DND-41 (cell line): Measurements from ENCODE around the gene RETSAT.

Source experiments
- ATAC-seq: fragments of 200-7000 bp; cut with Tn5 transposase; 3 replicates; pipeline ENCODE4 v1.9.1; 2021; ENCODE audit warnings: low read depth; ENCODE audit not compliant: insufficient read depth
- DNase-seq: peaks from one replicate; pipeline ENCODE4 v3.0.0-alpha.2; 2020
- H2AFZ ChIP-seq: 2 replicates; pipeline ENCODE4 v1.6.0; 2012; ENCODE audit warnings: low read depth, low read length
- H3K27ac ChIP-seq: 2 replicates; pipeline ENCODE4 v1.5.1; 2012; ENCODE audit warnings: low read length, inconsistent platforms
- H3K27me3 ChIP-seq: fragments of 200-600 bp; sonication (generic); 2 replicates; pipeline ENCODE4 v1.6.0; 2012; ENCODE audit warnings: low read length, mild to moderate bottlenecking, inconsistent platforms; ENCODE audit not compliant: insufficient read depth, poor library complexity
- H3K36me3 ChIP-seq: 2 replicates; pipeline ENCODE4 v1.5.1; 2012; ENCODE audit warnings: low read length, inconsistent platforms; ENCODE audit not compliant: insufficient read depth
- H3K4me1 ChIP-seq: 2 replicates; pipeline ENCODE4 v1.5.1; 2012; ENCODE audit warnings: mild to moderate bottlenecking, low read length; ENCODE audit not compliant: insufficient read depth
- H3K4me2 ChIP-seq: 2 replicates; pipeline ENCODE4 v1.6.0; 2012; ENCODE audit warnings: mild to moderate bottlenecking, moderate library complexity, low read length, inconsistent platforms; ENCODE audit not compliant: insufficient read depth
- H3K4me3 ChIP-seq, 2 experiments: fragments of 200-600 bp in 1 of 2; shearing (Covaris generic) in 1 of 2; 2 replicates each; pipeline ENCODE4 v1.5.1; 2012 to 2016; ENCODE audit warnings: inconsistent platforms in 2 of 2, low read length in 2 of 2, mild to moderate bottlenecking in 2 of 2, low read depth in 1 of 2, moderate library complexity in 1 of 2
- H3K79me2 ChIP-seq: 2 replicates; pipeline ENCODE4 v1.6.0; 2012; ENCODE audit warnings: low read length, inconsistent platforms; ENCODE audit not compliant: insufficient read depth
- H3K9ac ChIP-seq: 2 replicates; pipeline ENCODE4 v1.6.0; 2012; ENCODE audit warnings: low read depth, mild to moderate bottlenecking, inconsistent platforms, low read length, moderate library complexity
- H3K9me3 ChIP-seq: 2 replicates; pipeline ENCODE4 v1.5.1; 2012; ENCODE audit warnings: low read length, moderate library complexity, mild to moderate bottlenecking, inconsistent platforms; ENCODE audit not compliant: insufficient read depth, severe bottlenecking
- H4K20me1 ChIP-seq: 2 replicates; pipeline ENCODE4 v1.6.0; 2012; ENCODE audit warnings: low read length; ENCODE audit not compliant: insufficient read depth
- CTCF ChIP-seq: IDR thresholded peaks from 2 replicates; pipeline ENCODE4 v1.5.1; 2012; ENCODE audit warnings: borderline replicate concordance, low read length, moderate library complexity, mild to moderate bottlenecking; ENCODE audit not compliant: poor library complexity, severe bottlenecking; ENCODE audit errors: extremely low read depth
- EZH2 ChIP-seq: IDR thresholded peaks from 3 replicates; pipeline ENCODE4 v1.6.1; 2012; ENCODE audit warnings: borderline replicate concordance, low read depth, mild to moderate bottlenecking, moderate library complexity, low read length, inconsistent platforms; ENCODE audit not compliant: severe bottlenecking

The RETSAT gene

GRCh38 chr2:85357736-85358135, 3.4 kb upstream of the RETSAT start:
- Histone ChIP-seq H3K9me3 (no peaks in the 10 kb centered on the region), H3K4me2 (peak overlapping the region; percentile 21; the same call in 1 of the 2 replicates), H3K79me2 (peaks cover 33% of the 10 kb centered on the region), H3K27ac (no peak overlapping the region), H3K4me1 (peaks cover 45% of the 10 kb centered on the region), H3K4me3 (peak overlapping the region in 1 of 2 experiments; percentile 31; a peak in 1 of 4 replicates), H4K20me1 (no peaks in the 10 kb centered on the region), H3K27me3 (no peaks in the 10 kb centered on the region), H3K9ac (no peak overlapping the region), H3K36me3 (peaks cover 45% of the 10 kb centered on the region), H2AFZ (no peak overlapping the region)
- ATAC-seq (no peak), DNase-seq (no peak)
- TF ChIP-seq CTCF (no peak), EZH2 (no peak)

- Histone ChIP-seq H2AFZ (no peak overlapping the region), H3K4me3 (0 out of 4 replicates have a peak overlapping the region, but pooled peaks of 1 of the 2 experiments have one; percentile 84), H3K27me3 (no peaks in the 10 kb centered on the region), H3K27ac (no peak overlapping the region), H3K9ac (peak overlapping the region; percentile 76; the same call in 1 of the 2 replicates), H3K4me2 (peak overlapping the region; percentile 83; the same call in 1 of the 2 replicates), H3K9me3 (no peaks in the 10 kb centered on the region), H3K79me2 (peaks cover 42% of the 10 kb centered on the region), H3K4me1 (peaks cover 53% of the 10 kb centered on the region), H4K20me1 (no peaks in the 10 kb centered on the region), H3K36me3 (peaks cover 46% of the 10 kb centered on the region)
- no peak for ATAC-seq
- TF ChIP-seq CTCF: no peak
- no peak for TF ChIP-seq EZH2
- no peak for DNase-seq
Measured at GRCh38 chr2:85356186-85356585, 1.9 kb upstream of the RETSAT start.

GRCh38 chr2:85355521-85355920, 1.2 kb upstream of the RETSAT start:
- TF ChIP-seq CTCF (no peak), EZH2 (no peak)
- no peak overlapping the region for H2AFZ ChIP-seq
- H3K4me2 ChIP-seq: peak overlapping the region; percentile 83
- peak overlapping the region; percentile 64 to 84; a peak in 3 of 4 replicates for H3K4me3 ChIP-seq
- no peaks in the 10 kb centered on the region for H3K27me3 ChIP-seq
- H3K9me3 ChIP-seq: no peaks in the 10 kb centered on the region
- peak overlapping the region; percentile 88 for H3K27ac ChIP-seq
- no peak for DNase-seq
- 0 out of 2 replicates have a peak, but pooled peaks cover 1% of the 10 kb centered on the region for H4K20me1 ChIP-seq
- ATAC-seq: no peak
- H3K36me3 ChIP-seq: peaks cover 52% of the 10 kb centered on the region
- peaks cover 53% of the 10 kb centered on the region for H3K4me1 ChIP-seq
- H3K79me2 ChIP-seq: peaks cover 42% of the 10 kb centered on the region
- peak overlapping the region; percentile 76 for H3K9ac ChIP-seq

GRCh38 chr2:85355073-85355410, 714 bp upstream of the RETSAT start:
- 0 out of 3 replicates have a peak, but pooled peaks have one; percentile 1 for ATAC-seq
- Histone ChIP-seq H3K79me2 (peaks cover 42% of the 10 kb centered on the region), H3K9ac (peak overlapping the region; percentile 76), H4K20me1 (0 out of 2 replicates have a peak, but pooled peaks cover 2% of the 10 kb centered on the region), H3K4me1 (peaks cover 53% of the 10 kb centered on the region), H3K4me2 (peak overlapping the region; percentile 83), H3K27me3 (no peaks in the 10 kb centered on the region), H3K36me3 (peaks cover 57% of the 10 kb centered on the region), H3K27ac (peak overlapping the region; percentile 88), H3K9me3 (no peaks in the 10 kb centered on the region), H3K4me3 (peak overlapping the region; percentile 64 to 84), H2AFZ (peak overlapping the region; percentile 92)
- TF ChIP-seq CTCF (no peak), EZH2 (no peak)
- DNase-seq: no peak
